Measurements from ENCODE around the gene MAGOHB.

GRCh38 chr12:10595881-10596280 is 17.5 kb downstream of the MAGOHB start:
- no peak for TF ChIP-seq SUZ12 (IDR thresholded peaks at IDR 0.05; ENCODE audit: extremely low read depth, insufficient read depth, insufficient read length)
- no peak for TF ChIP-seq YY1 (IDR thresholded peaks at IDR 0.05; ENCODE audit: insufficient read depth, insufficient read length)

Measured in NT2/D1 (cell line).